Osteoblast (primary cell): ENCODE measurements around the gene H6PD. TPM values are rescaled to one million over a fixed set of nuclear protein-coding genes. Genes with fewer than 3 reads are reported as not detected.

Source experiments
- DNase-seq: peaks from one replicate; pipeline ENCODE4 v3.0.0; 2011; ENCODE audit warnings: low spot score, mixed read lengths; ENCODE audit not compliant: insufficient read length; ENCODE audit errors: missing footprints
- H2AFZ ChIP-seq: 2 replicates; pipeline ENCODE4 v1.6.0; 2011; ENCODE audit warnings: mild to moderate bottlenecking, low read length
- H3K27ac ChIP-seq: 2 replicates; pipeline ENCODE4 v1.5.1; 2011; ENCODE audit warnings: mild to moderate bottlenecking, low read depth, low read length, moderate library complexity
- H3K27me3 ChIP-seq: 2 replicates; pipeline ENCODE4 v1.6.0; 2012; ENCODE audit warnings: mild to moderate bottlenecking, control low read depth, inconsistent platforms, low read length, moderate library complexity; ENCODE audit not compliant: insufficient read depth
- H3K36me3 ChIP-seq: 2 replicates; pipeline ENCODE4 v1.5.1; 2011; ENCODE audit warnings: mild to moderate bottlenecking, low read length, control low read depth, moderate library complexity; ENCODE audit not compliant: insufficient read depth
- H3K4me1 ChIP-seq: 2 replicates; pipeline ENCODE4 v1.5.1; 2011; ENCODE audit warnings: mild to moderate bottlenecking, low read length, control low read depth, moderate library complexity; ENCODE audit not compliant: insufficient read depth
- H3K4me2 ChIP-seq: 2 replicates; pipeline ENCODE4 v1.6.0; 2011; ENCODE audit warnings: mild to moderate bottlenecking, low read length; ENCODE audit not compliant: insufficient read depth
- H3K4me3 ChIP-seq: fragments of 200-600 bp; sonication (generic); 3 replicates; pipeline ENCODE4 v1.5.1; 2012; ENCODE audit warnings: mild to moderate bottlenecking, low read length, inconsistent platforms; ENCODE audit not compliant: insufficient read depth
- H3K79me2 ChIP-seq: 2 replicates; pipeline ENCODE4 v1.6.0; 2012; ENCODE audit warnings: mild to moderate bottlenecking, low read length, control low read depth, inconsistent platforms; ENCODE audit not compliant: insufficient read depth
- H3K9me3 ChIP-seq: 2 replicates; pipeline ENCODE4 v1.5.1; 2011; ENCODE audit warnings: low read depth, low read length, control low read depth
- H4K20me1 ChIP-seq: 2 replicates; pipeline ENCODE4 v1.6.0; 2012; ENCODE audit warnings: mild to moderate bottlenecking, low read length, control low read depth; ENCODE audit not compliant: insufficient read depth
- total RNA-seq: library from RNA; depleted of rRNA; stranded (reverse); fragments of >200 nt; gene quantifications from 2 replicates; pipeline ENCODE4 v1.2.3, GENCODE V29; 2012
- TF ChIP-seq, protein P1 (sequence below): IDR thresholded peaks from 2 replicates; pipeline ENCODE4 v1.5.1; 2011; ENCODE audit warnings: mild to moderate bottlenecking, low read depth, low read length, moderate library complexity; ENCODE audit errors: extremely low read depth

Gene H6PD
- total RNA-seq, 1 donor, result 51.4 TPM

DNA sequence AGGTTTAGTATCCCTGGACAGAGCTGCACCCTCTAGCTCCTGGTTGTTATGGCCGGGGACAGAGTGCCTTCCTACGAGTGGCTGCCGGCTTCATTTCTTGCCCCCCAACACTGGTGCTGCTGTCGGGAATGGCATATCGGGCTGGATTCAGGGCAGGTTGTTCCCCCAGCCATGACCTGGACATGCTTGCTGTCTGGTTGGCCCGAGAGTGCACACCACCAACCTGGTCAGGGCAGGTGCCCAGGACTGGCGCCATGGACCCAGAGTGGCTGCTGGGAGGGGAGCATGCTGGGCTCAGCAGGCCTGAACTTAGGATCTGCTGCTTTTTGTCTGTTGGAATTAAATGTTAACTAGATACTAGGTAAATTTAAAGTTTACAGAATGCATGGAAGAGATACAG, 21.8 kb downstream of the H6PD start:
- Histone ChIP-seq H3K79me2 (peaks cover 78% of the 10 kb centered on the region), H3K27ac (no peak overlapping the region), H3K4me2 (no peak overlapping the region), H3K4me1 (peaks cover 5% of the 10 kb centered on the region), H4K20me1 (peaks cover 22% of the 10 kb centered on the region), H3K9me3 (no peaks in the 10 kb centered on the region), H2AFZ (no peak overlapping the region), H3K27me3 (no peaks in the 10 kb centered on the region), H3K36me3 (peaks cover 30% of the 10 kb centered on the region), H3K4me3 (no peak overlapping the region)
- TF ChIP-seq, protein P1, sequence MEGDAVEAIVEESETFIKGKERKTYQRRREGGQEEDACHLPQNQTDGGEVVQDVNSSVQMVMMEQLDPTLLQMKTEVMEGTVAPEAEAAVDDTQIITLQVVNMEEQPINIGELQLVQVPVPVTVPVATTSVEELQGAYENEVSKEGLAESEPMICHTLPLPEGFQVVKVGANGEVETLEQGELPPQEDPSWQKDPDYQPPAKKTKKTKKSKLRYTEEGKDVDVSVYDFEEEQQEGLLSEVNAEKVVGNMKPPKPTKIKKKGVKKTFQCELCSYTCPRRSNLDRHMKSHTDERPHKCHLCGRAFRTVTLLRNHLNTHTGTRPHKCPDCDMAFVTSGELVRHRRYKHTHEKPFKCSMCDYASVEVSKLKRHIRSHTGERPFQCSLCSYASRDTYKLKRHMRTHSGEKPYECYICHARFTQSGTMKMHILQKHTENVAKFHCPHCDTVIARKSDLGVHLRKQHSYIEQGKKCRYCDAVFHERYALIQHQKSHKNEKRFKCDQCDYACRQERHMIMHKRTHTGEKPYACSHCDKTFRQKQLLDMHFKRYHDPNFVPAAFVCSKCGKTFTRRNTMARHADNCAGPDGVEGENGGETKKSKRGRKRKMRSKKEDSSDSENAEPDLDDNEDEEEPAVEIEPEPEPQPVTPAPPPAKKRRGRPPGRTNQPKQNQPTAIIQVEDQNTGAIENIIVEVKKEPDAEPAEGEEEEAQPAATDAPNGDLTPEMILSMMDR, result no peak
- peak; percentile 25 for DNase-seq

DNA sequence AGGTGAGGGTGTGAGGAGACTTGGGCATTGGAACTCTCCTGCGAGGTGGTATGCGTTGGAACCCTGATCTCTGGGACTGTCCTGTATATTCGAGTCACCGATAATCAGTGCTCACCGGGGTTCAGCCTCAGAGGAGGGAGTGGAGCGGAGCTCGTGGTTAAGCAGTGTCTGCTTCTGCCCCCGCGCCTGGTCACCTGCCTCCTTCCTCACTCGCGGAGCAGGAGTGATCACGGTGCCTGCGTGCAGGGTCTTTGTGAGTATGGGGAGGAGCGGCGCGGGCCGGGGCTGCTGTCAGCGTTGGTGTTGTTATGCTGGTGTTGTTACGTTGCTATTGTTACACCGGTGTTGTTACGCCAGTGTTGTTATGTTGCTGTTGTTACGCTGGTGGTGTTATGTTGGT, 23.3 kb downstream of the H6PD start:
- TF ChIP-seq, protein P1, result no peak
- Histone ChIP-seq H3K4me1 (peaks cover 5% of the 10 kb centered on the region), H3K4me2 (no peak overlapping the region), H2AFZ (no peak overlapping the region), H3K36me3 (peaks cover 19% of the 10 kb centered on the region), H3K27ac (no peak overlapping the region), H3K4me3 (no peak overlapping the region), H3K79me2 (peaks cover 78% of the 10 kb centered on the region), H3K27me3 (no peaks in the 10 kb centered on the region), H3K9me3 (no peaks in the 10 kb centered on the region), H4K20me1 (peaks cover 22% of the 10 kb centered on the region)
- peak; percentile 32 for DNase-seq

DNA sequence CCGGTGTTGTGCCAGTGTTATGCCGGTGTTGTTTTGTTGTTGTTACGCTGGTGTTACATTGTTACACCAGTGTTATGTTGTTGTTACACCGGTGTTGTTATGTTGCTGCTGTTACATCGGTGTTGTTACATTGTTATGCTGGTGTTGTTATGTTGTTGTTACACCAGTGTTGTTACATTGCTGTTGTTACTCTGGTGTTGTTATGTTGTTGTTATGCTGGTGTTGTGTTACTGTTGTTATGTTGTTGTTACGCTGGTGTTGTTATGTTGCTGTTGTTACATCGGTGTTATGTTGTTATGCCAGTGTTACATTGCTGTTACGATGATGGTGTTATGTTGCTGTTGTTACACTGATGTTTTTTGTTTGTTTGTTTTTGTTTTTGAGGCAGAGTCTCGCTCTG, 24.1 kb downstream of the H6PD start:
- Histone ChIP-seq H3K4me2 (no peak overlapping the region), H3K36me3 (peaks cover 16% of the 10 kb centered on the region), H3K27me3 (no peaks in the 10 kb centered on the region), H3K4me1 (peaks cover 1% of the 10 kb centered on the region), H3K79me2 (peaks cover 71% of the 10 kb centered on the region), H3K4me3 (no peak overlapping the region), H3K9me3 (no peaks in the 10 kb centered on the region), H4K20me1 (peaks cover 22% of the 10 kb centered on the region), H2AFZ (no peak overlapping the region), H3K27ac (no peak overlapping the region)
- peak; percentile 52 for DNase-seq
- TF ChIP-seq, protein P1, result no peak

DNA sequence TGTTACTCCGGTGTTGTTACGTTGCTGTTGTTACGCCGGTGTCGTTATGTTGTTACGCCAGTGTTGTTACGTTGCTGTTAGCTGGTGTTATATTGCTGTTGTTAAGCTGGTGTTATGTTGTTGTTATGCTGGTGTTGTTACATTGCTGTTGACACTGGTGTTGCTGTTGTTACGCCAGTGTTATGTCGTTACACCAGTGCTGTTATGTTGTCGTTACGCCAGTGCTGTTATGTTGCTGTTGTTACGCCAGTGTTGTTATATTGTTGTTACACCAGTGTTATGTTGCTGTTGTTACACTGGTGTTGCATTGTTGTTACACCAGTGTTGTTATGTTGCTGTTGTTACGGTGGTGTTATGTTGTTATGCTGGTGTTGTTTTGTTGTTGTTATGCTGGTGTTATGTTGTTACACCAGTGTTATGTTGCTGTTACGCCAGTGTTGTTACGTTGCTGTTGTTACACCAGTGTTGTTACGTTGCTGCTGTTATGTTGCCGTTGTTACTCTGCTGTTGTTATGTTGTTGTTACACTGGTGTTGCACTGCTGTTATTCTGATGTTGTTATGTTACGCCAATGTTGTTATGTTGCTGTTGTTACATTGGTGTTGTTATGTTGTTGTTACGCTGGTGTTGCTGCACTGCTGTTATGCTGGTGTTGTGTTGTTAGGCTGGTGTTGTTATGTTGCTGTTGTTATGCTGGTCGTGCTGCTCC, 25.6 kb downstream of the H6PD start:
- TF ChIP-seq, protein P1, result no peak
- Histone ChIP-seq H3K27ac (no peak overlapping the region), H3K27me3 (no peaks in the 10 kb centered on the region), H3K36me3 (peaks cover 7% of the 10 kb centered on the region), H3K4me1 (no peaks in the 10 kb centered on the region), H3K4me3 (no peak overlapping the region), H4K20me1 (peaks cover 21% of the 10 kb centered on the region), H3K9me3 (no peaks in the 10 kb centered on the region), H3K79me2 (peaks cover 64% of the 10 kb centered on the region), H2AFZ (no peak overlapping the region), H3K4me2 (no peak overlapping the region)
- peak; percentile 54 for DNase-seq
